GM12874 (cell line): ENCODE results near the gene ADM2.

Experiments
- CTCF ChIP-seq: IDR thresholded peaks from 2 replicates; pipeline ENCODE4 v1.5.1; 2011; ENCODE audit warnings: low read depth, mild to moderate bottlenecking, control low read depth, low read length, moderate library complexity; ENCODE audit not compliant: insufficient read depth

ADM2 gene

GRCh38 chr22:50505276-50505775 is 24.0 kb downstream of the ADM2 start:
- no peak for TF ChIP-seq CTCF

- no peak for TF ChIP-seq CTCF
Observed at GRCh38 chr22:50505776-50506610, 24.6 kb downstream of the ADM2 start.

- TF ChIP-seq CTCF = no peak
Observed at GRCh38 chr22:50506611-50507420, 25.5 kb downstream of the ADM2 start.

GRCh38 chr22:50507421-50507990 is 26.2 kb downstream of the ADM2 start, which contains the start of gene LMF2:
Gene LMF2, minus strand, starts transcription at chr22:50507702. Its CDS starts 27 bp downstream, at chr22:50507675.
- no peak for TF ChIP-seq CTCF

- no peak for TF ChIP-seq CTCF
Observed at GRCh38 chr22:50507991-50508884, 26.9 kb downstream of the ADM2 start, which contains the start of gene NCAPH2. Gene NCAPH2, plus strand, starts transcription at chr22:50508224. Its CDS starts 114 bp downstream, at chr22:50508338.

- no peak for TF ChIP-seq CTCF
Observed at GRCh38 chr22:50508897-50509296, 27.6 kb downstream of the ADM2 start.
